Type B pancreatic cell (in vitro differentiated cells): ENCODE results near the gene KIZ. TPM values are rescaled to one million over a fixed set of nuclear protein-coding genes. Genes with fewer than 3 reads are reported as not detected.

Experiments used
- DNase-seq: peaks from one replicate; pipeline ENCODE4 v3.0.0; 2021; ENCODE audit warnings: mixed read lengths; ENCODE audit not compliant: unreplicated experiment; ENCODE audit errors: extremely low spot score
- H3K27ac Mint-ChIP-seq: 2 replicates; pipeline ENCODE4 v1.8.0; 2021; ENCODE audit warnings: mild to moderate bottlenecking, mixed read lengths
- H3K27me3 Mint-ChIP-seq: 2 replicates; pipeline ENCODE4 v1.8.0; 2021; ENCODE audit warnings: mixed read lengths
- H3K36me3 Mint-ChIP-seq: 2 replicates; pipeline ENCODE4 v1.8.0; 2021; ENCODE audit warnings: mixed read lengths
- H3K4me1 Mint-ChIP-seq: one replicate; pipeline ENCODE4 v1.8.0; 2021; ENCODE audit warnings: mixed read lengths; ENCODE audit not compliant: unreplicated experiment
- H3K4me3 Mint-ChIP-seq: 2 replicates; pipeline ENCODE4 v1.8.0; 2021; ENCODE audit warnings: mild to moderate bottlenecking, mixed read lengths
- H3K9me3 Mint-ChIP-seq: 2 replicates; pipeline ENCODE4 v1.8.0; 2021; ENCODE audit warnings: mixed read lengths
- CTCF ChIP-seq: fragments of 200-600 bp; sonication (generic); conservative IDR thresholded peaks from 2 replicates; pipeline ENCODE4 v1.5.0; 2021; ENCODE audit warnings: antibody characterized with exemption, mild to moderate bottlenecking
- total RNA-seq: library from RNA; stranded (reverse); gene quantifications from 2 replicates; pipeline ENCODE4 v1.2.1, GENCODE V29; 2021; ENCODE audit warnings: low replicate concordance

The KIZ gene
- total RNA-seq, 1 donor from 2014 or later: 15.5 TPM

DNA sequence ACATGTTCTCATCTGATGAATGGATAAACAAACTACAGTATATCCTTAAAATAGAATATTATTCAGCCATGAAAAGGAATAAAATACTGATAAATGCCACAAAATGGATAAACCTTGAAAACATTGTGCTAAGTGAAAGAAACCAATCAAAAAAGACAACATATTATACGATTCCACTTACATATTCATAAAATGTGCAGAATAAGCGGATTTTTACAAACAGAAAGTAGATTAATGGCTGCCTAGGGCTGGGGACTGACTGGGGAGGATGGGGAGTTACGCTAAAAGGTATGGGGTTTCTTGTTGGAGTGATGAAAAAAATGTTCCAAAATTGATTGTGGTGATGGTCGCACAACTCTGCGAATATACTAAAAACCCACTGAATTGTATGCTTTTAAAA is 29.4 kb downstream of the KIZ start:
- Mint-ChIP-seq H3K9me3 (no peaks in the 10 kb centered on the region), H3K36me3 (no peaks in the 10 kb centered on the region), H3K4me3 (no peak overlapping the region), H3K4me1 (no peaks in the 10 kb centered on the region), H3K27me3 (no peaks in the 10 kb centered on the region), H3K27ac (no peak overlapping the region)
- no peak for DNase-seq
- no peak for TF ChIP-seq CTCF

DNA sequence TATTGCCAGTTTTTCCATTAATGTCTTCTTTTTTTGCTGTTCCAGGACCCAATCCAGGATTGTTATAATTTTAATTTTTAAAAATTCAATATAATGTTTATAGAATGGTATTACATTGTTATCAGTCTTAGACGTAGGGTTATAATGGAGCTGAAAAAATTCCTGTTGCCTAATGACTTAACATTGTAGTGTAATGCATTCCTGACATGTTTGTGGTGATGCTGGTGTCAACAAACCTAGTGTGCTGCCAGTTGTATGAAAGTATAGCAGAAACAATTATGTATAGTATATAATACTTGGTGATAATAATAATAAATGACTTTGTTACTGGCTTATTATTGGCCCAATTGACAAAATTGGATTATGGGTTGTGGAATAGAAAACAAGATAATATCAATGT is 30.4 kb downstream of the KIZ start:
- H3K27me3 Mint-ChIP-seq: no peaks in the 10 kb centered on the region
- H3K36me3 Mint-ChIP-seq: no peaks in the 10 kb centered on the region
- DNase-seq: no peak
- no peaks in the 10 kb centered on the region for H3K4me1 Mint-ChIP-seq
- no peak for TF ChIP-seq CTCF
- H3K9me3 Mint-ChIP-seq: no peaks in the 10 kb centered on the region
- no peak overlapping the region for H3K4me3 Mint-ChIP-seq
- H3K27ac Mint-ChIP-seq: no peak overlapping the region

DNA sequence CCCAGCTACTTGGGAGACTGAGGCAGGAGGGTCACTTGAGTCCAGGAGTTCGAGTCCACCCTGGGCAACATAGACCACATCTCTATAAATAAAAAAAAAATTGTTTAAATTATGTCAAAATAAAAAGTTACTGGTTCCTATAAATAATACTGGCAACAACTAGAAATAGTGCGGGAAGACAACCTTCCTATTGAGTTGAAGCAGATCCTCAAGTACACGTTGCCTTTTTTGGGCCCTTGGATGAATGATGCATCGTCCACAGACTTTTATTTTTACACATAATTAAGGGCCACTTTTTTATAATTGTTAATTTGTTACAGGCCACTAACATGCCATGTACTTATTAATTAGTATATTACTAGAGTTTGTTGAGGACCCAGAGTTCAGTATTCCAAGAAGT is 31.1 kb downstream of the KIZ start:
- Mint-ChIP-seq H3K4me3 (no peak overlapping the region), H3K4me1 (no peaks in the 10 kb centered on the region), H3K9me3 (no peaks in the 10 kb centered on the region), H3K27ac (no peak overlapping the region), H3K36me3 (no peaks in the 10 kb centered on the region), H3K27me3 (no peaks in the 10 kb centered on the region)
- DNase-seq: no peak
- no peak for TF ChIP-seq CTCF

DNA sequence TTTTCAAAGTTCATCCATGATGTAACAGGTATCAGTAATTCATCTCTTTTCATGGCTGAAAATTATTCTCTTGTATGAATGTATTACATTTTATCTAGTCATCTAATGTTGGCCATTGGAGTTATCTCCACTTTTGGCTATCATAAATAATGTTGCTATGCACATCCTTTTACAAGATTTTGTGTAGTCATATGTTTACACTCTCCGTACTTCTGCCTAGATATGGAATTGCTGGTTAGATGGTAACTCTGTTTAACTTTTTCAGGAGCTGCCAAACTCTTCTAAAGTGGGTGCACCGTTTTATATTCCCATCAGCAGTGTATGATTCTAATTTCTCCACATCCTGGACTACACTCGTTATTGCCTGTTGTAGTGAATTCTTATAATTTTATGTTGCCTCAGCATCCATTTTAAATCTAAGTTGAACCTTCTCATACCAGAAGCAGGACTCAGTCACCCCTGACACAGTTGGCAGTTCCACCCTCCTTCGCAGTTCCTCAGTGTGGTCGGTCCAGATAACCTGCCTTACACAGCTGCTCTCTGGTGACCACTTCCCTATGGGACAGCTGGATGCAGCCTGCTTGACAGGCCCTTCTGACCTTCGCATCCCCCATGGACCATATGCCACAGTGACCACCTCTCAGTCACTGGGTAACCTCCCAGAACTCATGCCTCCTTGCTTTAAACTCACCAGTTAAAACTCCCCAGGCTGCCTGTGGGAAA is 33.9 kb downstream of the KIZ start:
- no peak for DNase-seq
- H3K4me1 Mint-ChIP-seq: no peaks in the 10 kb centered on the region
- H3K9me3 Mint-ChIP-seq: no peaks in the 10 kb centered on the region
- no peaks in the 10 kb centered on the region for H3K27me3 Mint-ChIP-seq
- H3K36me3 Mint-ChIP-seq: peaks cover 3% of the 10 kb centered on the region
- TF ChIP-seq CTCF: no peak
- no peak overlapping the region for H3K27ac Mint-ChIP-seq
- no peak overlapping the region for H3K4me3 Mint-ChIP-seq

- DNase-seq: no peak
- no peak for TF ChIP-seq CTCF
- Mint-ChIP-seq H3K27ac (no peak overlapping the region), H3K36me3 (peaks cover 9% of the 10 kb centered on the region), H3K4me1 (no peaks in the 10 kb centered on the region), H3K4me3 (no peak overlapping the region), H3K9me3 (no peaks in the 10 kb centered on the region), H3K27me3 (no peaks in the 10 kb centered on the region)
Observed at GRCh38 chr20:21161926-21162325, 36.0 kb downstream of the KIZ start.
